NCI-H2029 treated with DMSO at 0.1 percent for 48 hours (cell line): Measurements from ENCODE around the gene SPOCK1.

ENCODE experiments used
- DNase-seq: peaks from one replicate; lab custom pipeline; 2025; lab: John Stamatoyannopoulos, UW

SPOCK1 gene

DNA sequence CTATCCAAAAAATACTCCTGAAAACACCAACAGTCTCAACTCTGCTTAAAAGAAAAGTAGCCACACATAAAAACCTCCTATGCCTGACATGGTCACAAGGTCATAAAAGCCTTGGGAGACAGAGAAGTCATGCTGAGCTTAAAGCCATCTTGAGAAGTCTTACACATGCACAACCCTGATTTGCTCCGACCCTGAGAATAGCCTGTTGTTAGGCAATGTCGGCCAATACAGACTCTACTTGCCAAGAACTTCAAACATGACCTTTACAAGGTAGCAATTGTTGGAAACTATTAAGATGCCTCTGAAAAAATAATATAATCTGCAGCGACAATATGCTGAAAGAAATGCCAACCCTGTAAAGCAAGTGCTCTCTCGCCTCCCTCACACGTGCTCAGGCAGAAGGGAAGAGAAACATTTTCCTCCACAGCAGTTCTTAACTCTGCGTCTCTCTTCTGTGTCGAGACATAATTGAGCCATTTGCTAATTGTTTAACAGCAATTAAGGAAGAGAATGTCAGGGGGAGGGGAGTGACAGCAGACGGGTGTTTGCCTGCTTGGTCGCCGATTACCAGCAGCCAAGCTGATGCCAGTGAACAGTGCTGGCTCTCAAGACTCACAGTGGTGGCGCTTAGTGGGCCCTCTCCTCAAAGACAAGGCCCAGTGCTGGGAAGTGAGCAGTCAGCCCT lies 393.6 kb downstream of the SPOCK1 start:
- no peak for DNase-seq

DNA sequence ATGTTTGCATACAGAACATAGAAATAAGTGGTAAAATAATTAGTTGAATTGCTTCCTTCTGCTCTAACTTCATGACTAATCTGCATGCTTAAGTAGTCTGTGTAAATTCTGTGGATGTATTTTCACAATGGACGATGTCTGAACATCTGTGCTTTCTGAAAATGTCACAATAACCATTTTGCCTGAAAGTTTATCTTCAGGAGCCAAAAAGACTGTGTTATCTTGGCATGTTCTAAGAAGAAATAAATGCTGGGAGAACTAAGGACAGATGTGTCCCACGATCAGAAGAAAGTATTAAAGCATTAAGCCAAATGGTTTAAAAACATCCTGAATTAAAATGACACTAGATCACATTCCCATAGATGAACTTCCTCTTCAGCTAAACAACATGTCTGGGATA lies 397.6 kb downstream of the SPOCK1 start:
- no peak for DNase-seq

- DNase-seq, result no peak
Observed at GRCh38 chr5:137099651-137100050, 399.5 kb downstream of the SPOCK1 start.

GRCh38 chr5:137098663-137099062 lies 400.5 kb downstream of the SPOCK1 start:
- no peak for DNase-seq

DNA sequence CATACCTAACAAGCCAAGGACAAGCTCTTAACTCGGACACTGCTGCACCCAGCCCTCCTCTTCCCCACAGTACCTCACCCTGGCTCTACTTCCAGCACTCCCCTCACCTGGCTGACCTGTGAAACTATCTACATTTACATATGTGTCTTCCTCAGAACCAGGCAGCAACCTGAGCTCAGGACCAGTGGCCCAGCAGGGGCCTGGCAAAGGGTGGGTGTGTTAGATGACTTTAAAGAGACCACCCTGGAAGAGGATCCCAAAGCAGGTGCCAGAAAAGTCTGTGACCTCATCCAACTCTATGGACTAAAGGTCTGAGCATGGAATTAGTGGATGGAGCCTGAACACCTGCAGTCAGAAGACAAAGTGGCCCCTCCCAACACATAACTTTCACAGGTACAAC lies 400.9 kb downstream of the SPOCK1 start:
- no peak for DNase-seq

- no peak for DNase-seq
Observed at GRCh38 chr5:137097203-137097602, 401.9 kb downstream of the SPOCK1 start.

DNA sequence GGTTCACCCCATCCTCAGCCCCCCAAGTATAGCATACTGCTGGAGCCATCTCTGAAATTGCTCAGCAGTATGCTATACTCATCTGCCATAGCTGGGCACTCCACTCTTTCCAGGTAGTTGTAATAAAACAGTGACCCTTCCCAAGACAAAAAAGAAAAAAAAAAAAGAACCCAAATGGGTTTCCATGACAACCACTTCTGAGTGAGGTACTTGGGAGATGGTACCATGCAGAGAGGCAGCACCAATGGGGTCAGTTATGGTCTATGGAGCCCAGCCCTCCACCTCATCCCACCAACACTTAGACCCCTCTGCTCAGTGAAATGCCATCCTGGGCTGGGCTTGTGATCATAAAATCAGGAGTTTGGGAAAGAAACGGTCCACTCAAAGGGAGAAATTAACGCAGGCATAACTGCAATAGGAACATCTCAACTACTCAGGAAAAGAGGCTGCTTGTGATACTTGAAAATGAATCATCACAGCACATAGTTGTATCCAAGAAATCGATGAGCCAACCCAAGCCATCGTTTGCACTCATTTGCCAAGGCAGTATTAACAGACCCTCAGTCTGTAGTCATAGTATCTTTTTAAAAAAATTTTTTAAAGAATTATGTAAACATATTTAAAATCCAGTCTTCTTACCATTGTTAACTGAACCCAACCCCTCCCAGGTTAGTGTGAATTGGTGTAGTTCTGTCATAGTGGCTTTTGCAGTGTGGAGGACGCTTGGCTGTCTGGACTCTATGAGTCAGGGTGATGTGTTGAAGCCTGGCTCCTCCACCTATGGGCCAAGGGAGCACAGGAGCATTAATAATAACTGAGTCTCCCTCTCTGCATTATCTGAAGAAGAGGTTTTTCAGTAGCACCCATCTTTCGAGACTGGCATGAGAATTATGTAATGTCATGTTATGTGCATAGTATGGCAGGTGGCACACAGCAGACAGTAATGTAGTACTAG lies 402.7 kb downstream of the SPOCK1 start:
- DNase-seq, result no peak

- DNase-seq, result no peak
Observed at GRCh38 chr5:137095597-137095996, 403.5 kb downstream of the SPOCK1 start.

DNA sequence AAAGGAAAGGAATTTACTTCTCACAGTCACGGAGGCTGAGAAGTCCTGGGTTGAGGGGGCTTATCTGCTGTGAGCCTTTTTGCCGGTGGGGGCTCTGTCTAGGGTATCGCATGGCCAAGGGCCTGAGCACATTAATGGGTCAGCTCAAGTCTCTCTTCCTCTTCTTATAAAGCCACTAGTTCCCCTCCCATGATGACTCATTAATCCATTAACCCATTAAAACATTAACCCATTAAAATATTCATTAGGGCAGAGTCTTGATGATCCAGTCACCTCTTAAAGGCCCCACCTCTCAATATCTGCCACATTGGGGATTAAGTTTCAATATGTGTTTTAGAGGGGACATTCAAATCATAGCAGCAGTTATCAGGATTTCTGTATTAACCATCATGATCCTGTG lies 406.3 kb downstream of the SPOCK1 start:
- DNase-seq, result no peak

DNA sequence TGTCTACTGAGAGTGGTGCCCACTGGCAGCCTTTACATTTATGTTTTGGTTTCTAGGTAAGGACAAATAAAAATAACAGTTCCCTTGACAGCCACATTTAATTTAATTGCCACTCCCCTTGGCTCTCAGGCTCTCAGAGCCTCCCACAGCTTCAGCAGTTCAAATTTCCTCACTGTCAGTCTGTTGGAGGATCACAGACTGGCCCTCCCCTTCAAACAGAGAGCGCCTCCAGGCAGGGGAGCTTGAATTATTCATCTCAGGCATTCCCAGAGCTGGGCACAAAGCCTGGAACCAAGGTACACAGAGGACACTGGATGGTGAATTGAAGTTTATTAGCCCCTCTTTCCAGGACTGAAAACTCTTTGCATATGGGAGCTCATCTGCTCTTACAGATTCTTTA lies 407.7 kb downstream of the SPOCK1 start:
- peak; percentile 55 for DNase-seq

DNA sequence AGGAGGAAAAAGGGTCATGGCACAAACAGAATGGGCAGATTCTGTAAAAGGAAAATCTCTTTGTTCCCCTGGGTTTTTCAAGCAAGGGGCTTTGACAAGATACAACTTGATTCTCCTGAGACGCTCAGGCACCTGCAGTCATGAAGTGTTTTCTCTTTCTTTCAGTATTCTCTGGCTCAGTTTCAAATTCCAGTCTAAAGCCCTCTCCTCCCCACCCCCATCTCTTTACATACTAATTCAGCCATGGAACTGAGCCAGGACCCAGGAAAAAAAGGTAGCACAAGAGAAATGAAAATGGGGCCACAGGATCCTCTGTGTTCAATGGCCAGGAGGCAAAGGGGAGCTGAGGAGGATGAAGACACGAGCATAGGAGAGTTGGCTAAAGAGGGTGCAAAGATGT lies 408.4 kb downstream of the SPOCK1 start:
- DNase-seq, result peak; percentile 62

DNA sequence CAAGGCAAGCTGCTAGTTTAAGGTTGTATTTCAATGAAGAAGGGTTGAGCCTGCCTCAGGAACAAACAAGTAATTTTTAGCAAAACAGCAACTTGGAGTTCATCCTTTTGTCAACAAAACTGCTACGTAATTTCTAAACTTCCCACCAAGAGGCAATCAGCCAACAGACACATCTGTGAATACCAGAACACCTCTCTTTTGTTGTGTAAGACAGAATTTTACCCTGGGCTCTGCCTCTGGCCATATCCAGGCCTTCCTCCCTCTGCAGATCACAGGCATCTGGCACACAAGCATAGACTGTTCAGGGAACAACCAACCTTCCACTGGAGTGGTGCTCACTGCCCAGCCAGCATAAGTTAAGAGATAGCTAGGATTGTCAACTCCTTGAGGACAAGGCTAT lies 409.0 kb downstream of the SPOCK1 start:
- no peak for DNase-seq

GRCh38 chr5:137088175-137088574 lies 411.0 kb downstream of the SPOCK1 start:
- no peak for DNase-seq

- no peak for DNase-seq
Observed at GRCh38 chr5:137086342-137086741, 412.8 kb downstream of the SPOCK1 start.

DNA sequence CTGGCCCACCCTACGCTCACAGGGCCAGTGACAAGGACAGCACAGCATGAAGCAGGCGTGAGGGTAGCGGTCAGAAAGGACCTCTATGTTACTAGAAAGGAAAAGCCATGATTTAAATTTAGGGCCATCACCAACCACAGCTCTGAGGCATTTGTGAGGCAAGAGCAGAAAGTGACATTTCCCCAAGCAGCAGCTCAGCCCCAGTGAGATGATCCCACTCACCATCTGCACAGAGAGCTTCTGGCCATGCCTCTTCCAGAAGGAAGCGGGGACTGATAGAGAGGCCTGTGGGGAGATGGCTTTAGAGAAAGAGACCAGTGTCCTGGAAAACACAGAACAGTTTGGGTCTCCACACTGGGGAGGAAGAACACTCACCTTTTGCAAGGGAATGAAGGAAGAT lies 413.9 kb downstream of the SPOCK1 start:
- no peak for DNase-seq

GRCh38 chr5:137084016-137084415 lies 415.1 kb downstream of the SPOCK1 start:
- no peak for DNase-seq

GRCh38 chr5:137082951-137083350 lies 416.2 kb downstream of the SPOCK1 start:
- DNase-seq, result no peak

DNA sequence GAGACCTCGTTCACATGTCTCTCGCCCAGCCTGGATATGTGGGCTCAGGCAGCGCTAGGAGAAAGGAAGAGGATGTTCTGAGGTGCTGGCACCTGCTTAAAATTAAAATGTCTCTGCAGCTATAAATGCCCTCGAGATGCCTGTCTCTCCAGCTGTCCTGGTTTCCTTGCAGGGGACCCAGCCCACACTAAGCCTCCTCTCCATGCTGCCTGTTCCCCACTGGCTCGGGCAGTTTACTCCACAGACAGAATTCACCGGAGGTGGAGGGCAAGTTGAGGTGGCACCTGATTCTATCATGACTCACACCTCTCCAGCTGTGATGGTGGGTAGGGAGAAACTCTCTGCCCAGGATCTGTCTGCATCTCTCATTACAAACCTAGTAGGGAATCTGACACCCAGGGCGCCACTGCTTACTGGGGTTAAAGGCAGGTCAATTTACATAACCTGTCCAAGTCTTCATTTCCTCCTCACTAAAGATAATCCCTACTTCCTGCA lies 420.9 kb downstream of the SPOCK1 start:
- DNase-seq, result peak; percentile 81

DNA sequence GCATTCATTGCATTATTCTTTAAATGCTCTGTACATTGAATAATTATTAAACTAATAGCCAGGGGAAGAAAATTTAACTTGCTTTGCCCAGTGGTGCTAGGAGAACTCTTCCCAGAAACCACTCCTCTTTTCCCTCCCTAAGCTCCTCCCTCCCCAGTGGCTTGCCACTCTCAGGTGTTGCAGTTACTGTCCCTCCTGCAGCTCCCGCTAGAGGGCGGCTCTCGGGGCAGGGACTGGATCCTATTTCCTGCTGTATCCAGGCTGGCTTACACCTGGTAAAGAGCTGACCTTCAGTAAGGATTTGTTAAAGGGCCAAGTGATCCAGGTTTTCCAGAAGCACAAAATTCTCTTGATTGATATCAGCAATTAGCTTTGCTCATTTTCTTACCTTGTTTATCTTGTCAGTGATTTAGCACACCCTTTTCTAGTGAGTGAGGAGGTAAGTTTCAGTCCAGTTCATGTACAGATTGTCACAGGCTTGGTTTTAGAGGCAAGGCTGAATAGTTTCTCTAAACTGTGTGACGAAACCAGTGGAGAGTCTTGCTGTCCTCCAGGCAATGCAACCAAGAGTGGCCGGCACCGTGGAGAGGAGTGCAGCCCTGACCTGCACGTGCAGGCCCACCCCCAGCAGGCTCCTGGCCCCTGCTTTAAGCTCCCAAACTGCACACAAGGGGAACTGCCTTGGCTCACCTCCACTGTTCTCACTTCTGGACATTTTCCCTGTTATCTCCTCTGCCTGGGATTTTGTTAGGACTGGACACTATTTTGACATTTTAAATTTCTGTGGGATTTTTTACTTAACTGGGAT lies 423.8 kb downstream of the SPOCK1 start:
- DNase-seq, result peak; percentile 82

DNA sequence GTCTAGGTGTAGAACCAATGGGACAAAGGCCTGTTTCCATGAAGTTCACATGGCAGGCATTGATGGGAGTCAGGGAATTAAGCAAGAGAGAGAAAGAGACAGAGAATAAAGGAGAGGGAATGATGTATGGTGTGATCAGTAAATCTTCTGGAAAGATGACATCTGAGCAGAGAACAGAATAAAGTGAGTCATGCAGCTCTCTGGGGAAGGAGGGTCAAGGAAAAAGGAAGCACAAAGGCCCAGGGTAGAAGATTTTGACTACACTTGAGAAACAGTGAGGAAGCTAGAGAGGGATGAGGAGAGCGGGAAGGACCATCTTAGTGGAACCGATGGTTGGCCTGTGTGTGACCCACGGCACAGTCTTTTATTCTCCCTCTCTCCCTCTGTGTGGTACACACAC lies 425.9 kb downstream of the SPOCK1 start:
- DNase-seq, result no peak

DNA sequence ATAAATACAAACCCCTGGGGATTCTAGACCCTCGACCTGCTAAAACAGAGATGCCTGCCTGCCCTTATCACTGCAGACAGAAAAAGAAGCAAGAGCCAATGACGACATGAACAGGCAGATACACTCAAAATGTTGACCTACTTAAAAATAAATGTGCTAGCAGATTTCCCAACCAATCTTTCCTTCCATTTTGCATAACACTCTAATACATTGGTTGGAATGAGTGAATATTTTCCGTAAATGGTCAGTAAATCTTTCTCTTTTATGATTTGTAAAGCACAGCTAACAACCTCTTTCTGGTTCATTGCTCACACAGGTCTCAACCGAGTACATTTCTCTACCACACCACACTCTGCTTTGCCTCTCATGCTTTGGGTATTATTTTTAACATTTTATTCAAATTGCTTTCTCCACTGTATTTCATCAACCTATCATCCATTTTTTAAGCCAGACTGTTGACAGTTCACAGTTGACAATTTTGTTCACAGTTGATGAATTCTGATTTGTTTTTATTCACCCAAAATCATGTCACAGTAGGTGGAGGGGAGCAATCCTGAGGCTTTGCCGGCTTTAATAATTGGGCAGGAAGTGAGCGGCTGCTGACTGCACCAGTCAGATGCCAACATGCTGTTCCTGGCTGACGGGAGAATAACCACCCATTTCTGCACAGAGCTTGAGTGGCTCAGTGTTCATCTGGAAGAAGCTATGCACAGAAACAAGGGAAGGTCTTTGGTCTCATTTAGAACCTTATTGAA lies 426.6 kb downstream of the SPOCK1 start:
- no peak for DNase-seq

GRCh38 chr5:137071931-137072330 lies 427.2 kb downstream of the SPOCK1 start:
- no peak for DNase-seq
